Smooth muscle cell (in vitro differentiated cells): ENCODE measurements around the gene MDFI. TPM values are rescaled to one million over a fixed set of nuclear protein-coding genes. Genes with fewer than 3 reads are reported as not detected.

Experiments used
- DNase-seq: peaks from one replicate; lab custom pipeline; 2025; ENCODE audit not compliant: unreplicated experiment; lab: John Stamatoyannopoulos, UW
- H2AFZ ChIP-seq: fragments of 200-600 bp; sonication (generic); 2 replicates; pipeline ENCODE4 v1.6.0; 2016; ENCODE audit warnings: antibody characterized with exemption, low read depth, mild to moderate bottlenecking
- H3F3A ChIP-seq: fragments of 200-600 bp; sonication (generic); 2 replicates; pipeline ENCODE4 v1.6.0; 2017; ENCODE audit warnings: antibody characterized with exemption, low read depth
- H3K27ac ChIP-seq: fragments of 200-600 bp; sonication (generic); 2 replicates; pipeline ENCODE4 v1.5.1; 2016; ENCODE audit warnings: low read depth, mild to moderate bottlenecking
- H3K27me3 ChIP-seq: fragments of 200-600 bp; sonication (generic); 2 replicates; pipeline ENCODE4 v1.6.1; 2016; ENCODE audit warnings: low read depth, mild to moderate bottlenecking
- H3K36me3 ChIP-seq: fragments of 200-600 bp; sonication (generic); 2 replicates; pipeline ENCODE4 v1.5.1; 2016; ENCODE audit warnings: low read depth
- H3K4me1 ChIP-seq: fragments of 200-600 bp; sonication (generic); 2 replicates; pipeline ENCODE4 v1.5.1; 2016; ENCODE audit warnings: low read depth
- H3K4me2 ChIP-seq: fragments of 200-600 bp; sonication (generic); 2 replicates; pipeline ENCODE4 v1.6.0; 2016; ENCODE audit warnings: mild to moderate bottlenecking
- H3K4me3 ChIP-seq: fragments of 200-600 bp; sonication (generic); 2 replicates; pipeline ENCODE4 v1.5.1; 2016; ENCODE audit warnings: mild to moderate bottlenecking
- H3K79me2 ChIP-seq: fragments of 200-600 bp; sonication (generic); 2 replicates; pipeline ENCODE4 v1.6.0; 2016; ENCODE audit warnings: low read depth, mild to moderate bottlenecking
- H3K9ac ChIP-seq: fragments of 200-600 bp; sonication (generic); 2 replicates; pipeline ENCODE4 v1.6.0; 2016; ENCODE audit warnings: low read depth
- H3K9me3 ChIP-seq: fragments of 200-600 bp; sonication (generic); replicated peaks from 2 replicates; pipeline ENCODE4 v1.5.1; 2016; ENCODE audit warnings: low read depth
- H4K20me1 ChIP-seq: fragments of 200-600 bp; sonication (generic); 2 replicates; pipeline ENCODE4 v1.6.0; 2016; ENCODE audit warnings: low read depth
- CTCF ChIP-seq: fragments of 200-600 bp; sonication (generic); IDR thresholded peaks from 2 replicates; pipeline ENCODE4 v1.5.1; 2017; ENCODE audit warnings: borderline replicate concordance, mild to moderate bottlenecking, antibody characterized with exemption; ENCODE audit not compliant: insufficient read depth, poor library complexity, severe bottlenecking
- WGBS: methylation state at CpG from one replicate; pipeline ENCODE4 v1.1.7; 2016; ENCODE audit warnings: low lambda C conversion rate; 5-methylcytosine and 5-hydroxymethylcytosine counted together
- polyA plus RNA-seq: library from polyadenylated mRNA; unstranded; fragments of >200 nt; fragmentation: Nextera tagmentation; extraction: Ambion mirVana; gene quantifications from 2 replicates; pipeline ENCODE4 v1.2.1, GENCODE V29; 2016
- total RNA-seq: library from RNA; depleted of rRNA; stranded (reverse); fragments of >200 nt; gene quantifications from 2 replicates; pipeline ENCODE4 v1.2.3, GENCODE V29; 2014

The MDFI gene
- total and polyA plus RNA-seq, 2 experiments from 2014 or later, result 102 to 168 TPM

- H3K4me2 ChIP-seq, result no peak overlapping the region
- DNase-seq, result no peak
Observed at GRCh38 chr6:41599015-41599851, 39.0 kb upstream of the MDFI start.

DNA sequence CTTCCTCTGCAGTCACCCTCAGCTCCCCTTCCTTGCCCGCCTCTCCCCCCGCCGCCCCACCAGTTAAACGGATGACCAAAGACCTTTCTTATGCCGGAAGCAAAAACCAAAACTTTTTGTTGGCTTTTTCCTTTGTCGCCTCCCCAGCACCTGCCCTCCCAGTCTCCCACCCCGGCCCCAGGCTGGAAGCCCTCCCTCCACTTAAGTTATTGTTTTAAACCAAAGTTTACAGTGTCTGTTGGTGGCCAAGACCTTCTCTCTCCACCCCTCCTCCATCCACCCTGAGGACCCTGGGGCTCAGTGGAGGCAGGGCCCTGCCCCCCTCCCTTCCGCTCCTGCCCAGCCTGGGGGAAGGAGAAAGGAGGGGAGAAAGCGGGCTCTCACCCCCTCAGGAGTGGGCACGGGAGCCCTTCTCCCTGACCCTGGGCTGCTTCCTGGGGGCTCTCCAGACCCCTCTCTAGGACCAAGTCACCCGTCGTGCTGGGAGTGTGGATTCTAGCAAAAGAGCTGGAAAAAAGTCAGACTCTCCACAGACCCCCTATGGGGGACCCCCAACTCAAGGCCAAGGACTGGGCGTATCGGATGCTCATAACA, 38.3 kb upstream of the MDFI start:
- peaks cover 7% of the 10 kb centered on the region for H3K4me1 ChIP-seq
- WGBS, result 91% methylated on average over 9 of the region's 14 CpGs
- no peaks in the 10 kb centered on the region for H4K20me1 ChIP-seq
- no peak overlapping the region for H3K4me2 ChIP-seq
- H3K36me3 ChIP-seq, result no peaks in the 10 kb centered on the region
- no peaks in the 10 kb centered on the region for H3F3A ChIP-seq
- H3K9me3 ChIP-seq, result no peaks in the 10 kb centered on the region
- H3K4me3 ChIP-seq, result no peak overlapping the region
- H3K27me3 ChIP-seq, result no peaks in the 10 kb centered on the region
- no peak overlapping the region for H2AFZ ChIP-seq
- no peak for TF ChIP-seq CTCF
- DNase-seq, result no peak
- no peak overlapping the region for H3K27ac ChIP-seq
- no peak overlapping the region for H3K9ac ChIP-seq
- H3K79me2 ChIP-seq, result no peaks in the 10 kb centered on the region

More at GRCh38 chr6:41599015-41599851, 39.0 kb upstream of the MDFI start:
- Histone ChIP-seq H3K9ac (no peak overlapping the region), H3K36me3 (no peaks in the 10 kb centered on the region), H3K79me2 (no peaks in the 10 kb centered on the region), H3F3A (no peaks in the 10 kb centered on the region), H3K4me1 (peaks cover 7% of the 10 kb centered on the region), H3K27me3 (no peaks in the 10 kb centered on the region), H3K4me3 (no peak overlapping the region), H3K9me3 (no peaks in the 10 kb centered on the region), H3K27ac (no peak overlapping the region), H4K20me1 (no peaks in the 10 kb centered on the region), H2AFZ (no peak overlapping the region)
- 87% methylated on average over 15 of the region's 21 CpGs for WGBS
- no peak for TF ChIP-seq CTCF

DNA sequence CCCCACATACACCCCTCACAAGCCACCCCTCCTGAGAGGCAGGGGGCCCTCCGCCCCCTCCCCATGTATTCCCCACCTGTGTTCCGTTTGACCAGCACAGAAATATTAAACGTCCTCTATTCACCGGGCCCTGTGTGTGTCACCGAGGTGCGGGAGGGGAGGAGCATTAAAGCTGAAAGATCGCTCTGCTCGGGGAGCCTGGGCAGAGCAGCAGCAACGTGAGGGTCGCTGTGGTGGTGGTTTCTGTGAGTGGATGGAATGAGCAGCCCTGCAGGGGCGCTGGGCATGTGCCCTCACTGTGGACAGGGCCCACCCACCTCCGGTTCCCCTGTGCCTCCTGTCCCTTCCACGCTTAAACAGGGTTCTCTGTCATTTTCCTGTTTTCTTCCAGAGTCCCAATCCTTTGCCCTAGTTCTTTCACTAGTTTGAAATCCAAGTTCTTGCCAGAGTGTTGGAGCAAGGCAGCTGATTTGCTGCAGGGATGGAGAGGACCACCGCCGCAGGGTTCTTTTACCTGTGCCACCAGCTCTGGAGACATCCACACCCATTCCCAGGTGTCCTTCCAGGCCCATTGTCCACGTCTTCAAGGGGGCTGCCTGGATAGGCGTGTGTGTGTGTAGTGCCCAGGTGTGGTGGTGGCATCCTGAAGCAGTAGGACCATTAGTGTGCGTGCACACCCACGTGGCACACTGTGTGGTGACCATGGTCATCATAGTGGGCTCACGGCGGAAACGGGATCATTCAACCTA, 37.6 kb upstream of the MDFI start:
- no peak for DNase-seq
- 81% methylated on average over 22 of the region's 22 CpGs for WGBS
- H3K36me3 ChIP-seq, result no peaks in the 10 kb centered on the region
- no peak overlapping the region for H3K27ac ChIP-seq
- H3F3A ChIP-seq, result no peaks in the 10 kb centered on the region
- no peaks in the 10 kb centered on the region for H3K79me2 ChIP-seq
- no peak overlapping the region for H3K9ac ChIP-seq
- H2AFZ ChIP-seq, result no peak overlapping the region
- no peaks in the 10 kb centered on the region for H4K20me1 ChIP-seq
- H3K4me1 ChIP-seq, result peaks cover 7% of the 10 kb centered on the region
- H3K4me3 ChIP-seq, result no peak overlapping the region
- H3K27me3 ChIP-seq, result no peaks in the 10 kb centered on the region
- H3K4me2 ChIP-seq, result no peak overlapping the region
- no peaks in the 10 kb centered on the region for H3K9me3 ChIP-seq
- TF ChIP-seq CTCF, result no peak
